H1 (cell line): ENCODE data around the gene TRAP1. TPM values are rescaled to one million over a fixed set of nuclear protein-coding genes. Genes with fewer than 3 reads are reported as not detected.
A peak's percentile ranks its signal among the peaks of the same experiment; 100 is the strongest.

Experiments
- CTCF ChIA-PET: fragments of 300-600 bp; sonication (Branson Sonifier 250); formaldehyde crosslinking; loops from one replicate; lab custom pipeline; 2021; ENCODE audit not compliant: partially characterized antibody; lab: Charles Lee
- POLR2A ChIA-PET: fragments of 300-600 bp; sonication (Branson Sonifier 250); formaldehyde crosslinking; loops from one replicate; lab custom pipeline; 2021; ENCODE audit warnings: inconsistent platforms; ENCODE audit not compliant: partially characterized antibody; lab: Charles Lee
- DNase-seq, 2 experiments: peaks; one replicate each; pipeline versions ENCODE4 v3.0.0 to v3.0.0-alpha.2; 2010 to 2022; ENCODE audit warnings: low spot score in 2 of 2, low read depth in 1 of 2, mixed read lengths in 1 of 2
- FAIRE-seq: peaks from 2 replicates; lab custom pipeline; 2011; peaks lifted over from hg19 to GRCh38; lab: Jason Lieb, UNC
- H2AFZ ChIP-seq: 2 replicates; pipeline ENCODE4 v1.8.1; 2012; ENCODE audit warnings: low read length, inconsistent platforms
- H2AK5ac ChIP-seq: 2 replicates; pipeline ENCODE4 v1.6.1; 2013; ENCODE audit warnings: low read depth, low read length
- H2BK120ac ChIP-seq: replicated peaks from 2 replicates; pipeline ENCODE3; 2013; ENCODE audit warnings: low read depth, low read length, inconsistent platforms
- H2BK12ac ChIP-seq: 2 replicates; pipeline ENCODE4 v1.6.1; 2013; ENCODE audit warnings: low read depth, low read length
- H2BK15ac ChIP-seq: 2 replicates; pipeline ENCODE4 v1.6.1; 2013; ENCODE audit warnings: low read length
- H2BK20ac ChIP-seq: 2 replicates; pipeline ENCODE4 v1.6.1; 2013; ENCODE audit warnings: low read length
- H2BK5ac ChIP-seq: 2 replicates; pipeline ENCODE4 v1.6.1; 2013; ENCODE audit warnings: low read depth, low read length
- H3K14ac ChIP-seq: 2 replicates; pipeline ENCODE4 v1.6.1; 2013; ENCODE audit warnings: inconsistent platforms; ENCODE audit not compliant: insufficient read length
- H3K18ac ChIP-seq: 2 replicates; pipeline ENCODE4 v1.6.1; 2013; ENCODE audit warnings: low read length; ENCODE audit errors: extremely low read depth
- H3K23ac ChIP-seq: 2 replicates; pipeline ENCODE4 v1.6.1; 2013; ENCODE audit warnings: inconsistent platforms; ENCODE audit not compliant: insufficient read length
- H3K23me2 ChIP-seq: 2 replicates; pipeline ENCODE4 v1.6.1; 2013; ENCODE audit warnings: low read depth, low read length
- H3K27ac ChIP-seq: 2 replicates; pipeline ENCODE4 v1.6.1; 2011; ENCODE audit warnings: low read depth, low read length, inconsistent platforms
- H3K27me3 ChIP-seq, 4 experiments: replicated peaks in 1 of 4; 1 replicate in 1 of 4; 2 replicates in 3 of 4; pipeline versions ENCODE4 v1.6.1 to v1.8.1; 2011 to 2013; ENCODE audit warnings: low read length in 3 of 4, mild to moderate bottlenecking in 3 of 4, inconsistent platforms in 2 of 4, mixed read lengths in 2 of 4, moderate library complexity in 1 of 4; ENCODE audit not compliant: control insufficient read depth in 3 of 4, insufficient read depth in 3 of 4; ENCODE audit errors: extremely low read depth in 1 of 4
- H3K36me3 ChIP-seq, 4 experiments: 2 replicates each; pipeline versions ENCODE4 v1.6.1 to v1.8.1; 2011 to 2013; ENCODE audit warnings: mild to moderate bottlenecking in 4 of 4, low read length in 3 of 4, moderate library complexity in 2 of 4, control low read depth in 1 of 4, inconsistent platforms in 1 of 4; ENCODE audit not compliant: insufficient read depth in 4 of 4, control insufficient read depth in 2 of 4
- H3K4ac ChIP-seq: replicated peaks from 2 replicates; pipeline ENCODE3; 2013; ENCODE audit warnings: low read length, low read depth, mixed read lengths, inconsistent platforms; ENCODE audit not compliant: insufficient read length
- H3K4me1 ChIP-seq, 4 experiments: replicated peaks in 1 of 4; 1 replicate in 1 of 4; 2 replicates in 3 of 4; pipeline versions ENCODE4 v1.6.1 to v1.8.1; 2011 to 2013; ENCODE audit warnings: low read length in 3 of 4, inconsistent platforms in 2 of 4, mixed read lengths in 1 of 4; ENCODE audit not compliant: insufficient read depth in 4 of 4, control insufficient read depth in 3 of 4
- H3K4me2 ChIP-seq, 2 experiments: 2 replicates each; pipeline versions ENCODE4 v1.6.1 to v1.8.1; 2011 to 2013; ENCODE audit warnings: low read depth in 2 of 2, low read length in 2 of 2, control low read depth in 1 of 2, inconsistent platforms in 1 of 2, mild to moderate bottlenecking in 1 of 2; ENCODE audit not compliant: insufficient read depth in 1 of 2
- H3K4me3 ChIP-seq, 4 experiments: fragments of 200-600, 300-600 bp in 1 of 4; sonication (generic), shearing (Covaris generic), sonication (Bioruptor Twin) in 1 of 4; 2 replicates each; pipeline versions ENCODE4 v1.5.1 to v1.8.1; 2011 to 2016; ENCODE audit warnings: low read length in 4 of 4, low read depth in 3 of 4, control low read depth in 2 of 4, inconsistent platforms in 2 of 4, mild to moderate bottlenecking in 2 of 4, mixed read lengths in 1 of 4, moderate library complexity in 1 of 4; ENCODE audit not compliant: insufficient read depth in 2 of 4; ENCODE audit errors: extremely low read depth in 1 of 4
- H3K56ac ChIP-seq: replicated peaks from 2 replicates; pipeline ENCODE3; 2013; ENCODE audit warnings: low read depth, mild to moderate bottlenecking, mixed read lengths, low read length, inconsistent platforms; ENCODE audit not compliant: insufficient read length
- H3K79me1 ChIP-seq: 2 replicates; pipeline ENCODE4 v1.6.1; 2013; ENCODE audit warnings: low read depth, low read length, control low read depth
- H3K79me2 ChIP-seq, 2 experiments: 2 replicates each; pipeline versions ENCODE4 v1.6.1 to v1.8.1; 2012 to 2013; ENCODE audit warnings: low read length in 2 of 2, mild to moderate bottlenecking in 2 of 2, inconsistent platforms in 1 of 2; ENCODE audit not compliant: insufficient read depth in 2 of 2, control insufficient read depth in 1 of 2
- H3K9ac ChIP-seq, 4 experiments: replicated peaks in 1 of 4; 1 replicate in 1 of 4; 2 replicates in 3 of 4; pipeline versions ENCODE4 v1.6.1 to v1.8.1; 2011 to 2013; ENCODE audit warnings: low read depth in 3 of 4, low read length in 3 of 4, control low read depth in 2 of 4, mild to moderate bottlenecking in 2 of 4, moderate library complexity in 2 of 4, inconsistent platforms in 1 of 4; ENCODE audit errors: extremely low read depth in 1 of 4
- H3K9me3 ChIP-seq, 2 experiments: 2 replicates each; pipeline versions ENCODE4 v1.6.1 to v1.8.1; 2012 to 2013; ENCODE audit warnings: mild to moderate bottlenecking in 2 of 2, moderate library complexity in 2 of 2, control low read depth in 1 of 2, inconsistent platforms in 1 of 2, low read depth in 1 of 2, low read length in 1 of 2, mixed read lengths in 1 of 2; ENCODE audit not compliant: insufficient read depth in 2 of 2
- H4K20me1 ChIP-seq, 2 experiments: replicated peaks in 1 of 2; 2 replicates each; pipeline versions ENCODE3 to v1.8.1; 2011 to 2013; ENCODE audit warnings: inconsistent platforms in 2 of 2, low read length in 2 of 2, mild to moderate bottlenecking in 1 of 2; ENCODE audit not compliant: insufficient read depth in 2 of 2, control insufficient read depth in 1 of 2
- H4K5ac ChIP-seq: 2 replicates; pipeline ENCODE4 v1.6.1; 2013; ENCODE audit warnings: low read length, low read depth, mixed read lengths, inconsistent platforms; ENCODE audit not compliant: insufficient read length
- H4K8ac ChIP-seq: 2 replicates; pipeline ENCODE4 v1.8.0; 2013; ENCODE audit warnings: mild to moderate bottlenecking, moderate library complexity, low read length, inconsistent platforms; ENCODE audit not compliant: insufficient read depth; ENCODE audit errors: extremely low read depth
- H4K91ac ChIP-seq: replicated peaks from 2 replicates; pipeline ENCODE3; 2013; ENCODE audit warnings: low read length, mixed read lengths, inconsistent platforms; ENCODE audit not compliant: insufficient read length
- BRCA1 ChIP-seq: IDR thresholded peaks from 2 replicates; pipeline ENCODE4 v1.6.1; 2012; ENCODE audit warnings: low read depth, low read length, improper control_type of control experiment
- CHD2 ChIP-seq: IDR thresholded peaks from 2 replicates; pipeline ENCODE4 v1.6.1; 2012; ENCODE audit warnings: low read length, improper control_type of control experiment
- EGR1 ChIP-seq: IDR thresholded peaks from 2 replicates; pipeline ENCODE4 v1.6.1; 2011; ENCODE audit warnings: low read depth, low read length, borderline replicate concordance
- MAX ChIP-seq: IDR thresholded peaks from 2 replicates; pipeline ENCODE4 v1.6.1; 2012; ENCODE audit warnings: inconsistent platforms
- TAF7 ChIP-seq: optimal IDR thresholded peaks from 2 replicates; pipeline ENCODE3; 2011; ENCODE audit warnings: low read depth, mild to moderate bottlenecking, inconsistent platforms, low read length, moderate library complexity, borderline replicate concordance
- YY1 ChIP-seq: IDR thresholded peaks from 2 replicates; pipeline ENCODE4 v1.6.1; 2011; ENCODE audit warnings: low read depth, mild to moderate bottlenecking, low read length
- WGBS, 2 experiments: shearing (Covaris generic) in 1 of 2; methylation state at CpG; one replicate each; pipeline versions ENCODE4 v1.1.6 to v1.1.7; 2013 to 2015; ENCODE audit warnings: low lambda C conversion rate in 2 of 2, mixed read lengths in 2 of 2, inconsistent platforms in 1 of 2, low coverage in 1 of 2, missing lambda C conversion rate in 1 of 2; ENCODE audit not compliant: insufficient replicate concordance in 2 of 2, insufficient coverage in 1 of 2, insufficient read length in 1 of 2; ENCODE audit errors: extremely low coverage in 1 of 2, missing lambda C conversion rate in 1 of 2; 5-methylcytosine and 5-hydroxymethylcytosine counted together
- polyA plus RNA-seq, 7 experiments: library from polyadenylated mRNA; depleted of rRNA in 3 of 7; stranded (reverse) in 5 of 7; unstranded in 2 of 7; fragments of >200 nt in 5 of 7; fragments of 200-250 nt in 2 of 7; gene quantifications; 1 replicate in 5 of 7; 2 replicates in 1 of 7; 4 replicates in 1 of 7; pipeline versions ENCODE4 v1.2.1 to v1.2.3, GENCODE V29; 2011 to 2013; ENCODE audit warnings: missing spikeins in 2 of 7, mixed read lengths in 2 of 7
- total RNA-seq: library from RNA; stranded (reverse); fragmentation: NEBNext Ultra II Directional; extraction: Animal tissue kit (Norgen Biotek cat#: 25700); gene quantifications from 2 replicates; pipeline ENCODE4 v1.2.1, GENCODE V29; 2021

Gene TRAP1
- total and polyA plus RNA-seq, 2 of the 8 experiments (the other 6 are each of a cell fraction or from before 2014, with no cell fraction given), result 215 to 283 TPM

GRCh38 chr16:3637371-3637923, 79.9 kb downstream of the TRAP1 start:
- peak overlapping the region; percentile 49 for H3K18ac ChIP-seq
- H3K27ac ChIP-seq, result peak overlapping the region; percentile 46; the same call in 1 of the 2 replicates
- POLR2A ChIA-PET, result interaction anchor here (0.6 to 1.6 kb wide), 6 partner anchors 9 to 511 kb away, joined by 3 to 5 read pairs (median 3); no protein-coding TSS in a partner anchor
- H4K91ac ChIP-seq, result no peak overlapping the region
- no peak overlapping the region for H2BK120ac ChIP-seq
- H4K20me1 ChIP-seq, result no peaks in the 10 kb centered on the region
- H3K4me3 ChIP-seq, result no peak overlapping the region
- no peaks in the 10 kb centered on the region for H3K9me3 ChIP-seq
- no peak for TF ChIP-seq BRCA1
- TF ChIP-seq TAF7, result no peak
- 0 out of 2 replicates have a peak, but pooled peaks have one; percentile 7 for TF ChIP-seq MAX
- no peak for TF ChIP-seq YY1
- no peak for TF ChIP-seq CHD2
- TF ChIP-seq EGR1, result no peak
- no peak overlapping the region for H4K5ac ChIP-seq
- H3K27me3 ChIP-seq, result no peaks in the 10 kb centered on the region
- no peaks in the 10 kb centered on the region for H3K79me2 ChIP-seq
- H2BK12ac ChIP-seq, result peak overlapping the region; percentile 22
- H3K79me1 ChIP-seq, result peaks cover 4% of the 10 kb centered on the region
- H3K56ac ChIP-seq, result no peak overlapping the region
- no peaks in the 10 kb centered on the region for H3K23me2 ChIP-seq
- DNase-seq (no peak), FAIRE-seq (peak; percentile 72)
- no peak overlapping the region for H3K14ac ChIP-seq
- no peak overlapping the region for H4K8ac ChIP-seq
- H3K36me3 ChIP-seq, result no peaks in the 10 kb centered on the region
- H3K4me2 ChIP-seq, result peak overlapping the region in 1 of 2 experiments; percentile 25; a peak in 2 of 4 replicates
- H3K4me1 ChIP-seq, result peaks cover 6 to 16% (median 13%) of the 10 kb centered on the region in 4 experiments; a peak in 6 of 7 replicates
- CTCF ChIA-PET, result interaction anchor here (0.6 to 1.6 kb wide), 9 partner anchors 10 to 151 kb away, joined by 3 to 5 read pairs (median 3); no protein-coding TSS in a partner anchor
- no peak overlapping the region for H3K23ac ChIP-seq
- H2BK5ac ChIP-seq, result peak overlapping the region; percentile 57; the same call in 1 of the 2 replicates
- no peak overlapping the region for H2AK5ac ChIP-seq
- no peak overlapping the region for H3K4ac ChIP-seq
- H2BK15ac ChIP-seq, result no peak overlapping the region
- H2BK20ac ChIP-seq, result peak overlapping the region; percentile 82; the same call in 1 of the 2 replicates
- peak overlapping the region; percentile 43 for H2AFZ ChIP-seq
- WGBS, 2 experiments, result 65% methylated on average over 3 of the region's 3 CpGs; no CpG with 5 or more reads in 1 of the 2 experiments
- H3K9ac ChIP-seq, result peak overlapping the region in 1 of 4 experiments; percentile 64; a peak in 4 of 7 replicates
